Measurements from ENCODE around the gene RPTOR.

Gene RPTOR

DNA sequence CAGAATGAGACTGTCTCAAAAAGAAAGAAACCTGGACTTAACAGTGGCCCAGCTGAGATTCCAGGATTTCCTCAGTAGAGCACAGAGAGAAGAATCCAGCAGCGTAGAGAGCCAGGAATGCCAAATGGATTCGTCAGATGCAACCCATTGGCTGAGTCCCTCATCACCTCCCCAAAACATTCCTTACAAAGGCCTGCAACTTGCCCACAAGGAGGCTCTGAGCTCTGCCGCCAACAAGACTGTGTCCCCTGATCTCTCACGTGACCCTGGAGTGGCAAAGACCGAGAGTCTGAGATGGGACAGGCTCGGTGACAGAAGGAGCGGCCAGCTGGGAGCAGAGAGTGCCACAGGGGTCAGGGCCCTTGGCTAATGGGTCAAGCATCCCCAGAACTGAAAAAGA lies 440.1 kb downstream of the RPTOR start:
- no peak for DNase-seq
- intact Hi-C loops (cut with DNase I): no loop called here

GRCh38 chr17:80986046-80986445 lies 441.4 kb downstream of the RPTOR start:
- peak in 1 of 10 donors; percentile 43 for DNase-seq
- intact Hi-C loops (cut with DNase I): no loop called here

- peak in 1 of 10 donors; percentile 87 for DNase-seq
These were observed 442.3 kb downstream of the RPTOR start for GRCh38 chr17:80986816-80987475.

DNA sequence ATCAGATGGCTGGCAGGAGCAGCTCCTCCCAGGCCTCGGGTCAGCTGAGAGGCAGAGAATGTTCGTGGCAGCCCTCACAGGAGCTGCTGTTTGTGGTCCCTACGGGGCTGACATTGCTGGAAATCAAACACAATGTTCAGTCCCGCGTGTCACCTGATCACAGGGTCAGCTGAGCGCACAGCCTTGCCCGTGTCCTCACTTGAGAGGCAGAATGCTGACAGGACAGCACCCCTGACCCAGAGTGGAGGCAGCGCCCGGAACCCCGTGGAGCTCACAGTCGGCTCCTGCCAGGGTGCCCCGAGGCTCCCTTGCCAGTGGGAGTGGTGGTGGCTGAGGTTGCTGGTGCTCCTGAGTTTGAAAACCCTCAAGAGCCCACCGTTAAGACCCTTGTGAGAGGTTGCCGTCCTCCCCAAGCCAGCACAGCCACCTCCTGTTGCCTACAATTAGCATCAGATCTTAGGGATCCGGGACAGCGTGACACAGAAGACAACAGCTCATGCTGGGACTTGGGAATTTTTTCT lies 443.4 kb downstream of the RPTOR start:
- intact Hi-C loops (cut with DNase I): no loop called here
- peak in 3 of 10 donors; percentile 73 to 86 (median 79) for DNase-seq

More at GRCh38 chr17:80986816-80987475, 442.3 kb downstream of the RPTOR start:
- intact Hi-C loops (cut with DNase I): no loop called here

DNA sequence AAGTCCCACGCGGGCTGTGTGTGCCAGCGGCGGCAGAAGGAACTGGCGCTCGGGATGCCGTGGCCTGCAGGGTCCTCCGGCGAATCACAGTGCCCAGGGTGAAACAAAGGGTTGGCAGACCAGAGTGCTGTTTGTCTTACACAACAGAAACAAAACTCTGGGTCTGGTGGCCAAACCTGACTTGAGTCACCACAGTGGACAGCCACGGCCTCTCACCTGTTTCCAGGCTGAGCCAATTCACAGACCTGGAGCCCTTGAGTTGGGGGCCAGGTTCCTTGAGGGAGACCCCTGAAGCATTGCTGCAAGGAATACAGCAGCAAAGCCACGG lies 444.9 kb downstream of the RPTOR start:
- intact Hi-C loops (cut with DNase I): loop anchor here (1.0 kb wide), 2 partner anchors 108 to 112 kb away; no protein-coding TSS in a partner anchor
- no peak for DNase-seq

DNA sequence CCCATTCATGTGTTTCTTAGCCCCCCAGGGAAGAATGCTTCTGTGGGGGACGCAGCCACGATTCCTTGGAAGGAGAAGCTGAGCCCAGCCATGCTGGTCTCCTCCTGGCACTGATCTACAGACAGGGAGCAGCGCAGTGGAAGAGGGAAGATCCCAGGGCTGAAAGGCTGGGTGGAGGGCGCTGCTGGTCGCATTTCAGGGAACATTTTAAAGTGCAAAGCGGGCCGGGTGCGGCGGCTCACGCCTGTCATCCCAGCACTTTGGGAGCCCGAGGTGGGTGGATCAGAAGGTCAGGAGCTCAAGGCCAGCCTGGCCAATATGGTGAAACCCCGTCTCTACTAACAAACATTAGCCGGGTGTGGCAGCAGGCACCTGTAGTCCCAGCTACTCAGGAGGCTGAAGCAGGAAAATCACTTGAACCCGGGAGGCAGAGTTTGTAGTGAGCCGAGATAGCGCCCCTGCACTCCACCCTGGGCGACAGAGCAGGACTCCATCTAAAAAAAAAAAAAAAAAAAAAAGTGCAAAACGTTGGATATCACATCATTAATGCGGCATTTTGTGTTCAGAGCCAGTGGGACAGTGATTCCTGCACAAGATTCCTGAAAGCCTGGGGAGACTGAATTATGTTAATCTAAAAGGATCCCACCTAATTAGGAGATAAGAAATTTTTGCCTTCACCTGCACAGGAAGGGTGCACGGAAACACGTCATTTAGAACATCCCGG lies 446.4 kb downstream of the RPTOR start:
- peak in 2 of 10 donors; percentile 49 to 69 for DNase-seq
- intact Hi-C loops (cut with DNase I): no loop called here

GRCh38 chr17:80991645-80992076 lies 447.0 kb downstream of the RPTOR start, which contains the start of gene CHMP6:
Gene CHMP6 (plus strand): TSS chr17:80991841. CDS start chr17:80991919, 78 bp downstream.
- intact Hi-C loops (cut with DNase I): no loop called here
- peak in 9 of 10 donors; percentile 44 to 95 (median 71) for DNase-seq

DNA sequence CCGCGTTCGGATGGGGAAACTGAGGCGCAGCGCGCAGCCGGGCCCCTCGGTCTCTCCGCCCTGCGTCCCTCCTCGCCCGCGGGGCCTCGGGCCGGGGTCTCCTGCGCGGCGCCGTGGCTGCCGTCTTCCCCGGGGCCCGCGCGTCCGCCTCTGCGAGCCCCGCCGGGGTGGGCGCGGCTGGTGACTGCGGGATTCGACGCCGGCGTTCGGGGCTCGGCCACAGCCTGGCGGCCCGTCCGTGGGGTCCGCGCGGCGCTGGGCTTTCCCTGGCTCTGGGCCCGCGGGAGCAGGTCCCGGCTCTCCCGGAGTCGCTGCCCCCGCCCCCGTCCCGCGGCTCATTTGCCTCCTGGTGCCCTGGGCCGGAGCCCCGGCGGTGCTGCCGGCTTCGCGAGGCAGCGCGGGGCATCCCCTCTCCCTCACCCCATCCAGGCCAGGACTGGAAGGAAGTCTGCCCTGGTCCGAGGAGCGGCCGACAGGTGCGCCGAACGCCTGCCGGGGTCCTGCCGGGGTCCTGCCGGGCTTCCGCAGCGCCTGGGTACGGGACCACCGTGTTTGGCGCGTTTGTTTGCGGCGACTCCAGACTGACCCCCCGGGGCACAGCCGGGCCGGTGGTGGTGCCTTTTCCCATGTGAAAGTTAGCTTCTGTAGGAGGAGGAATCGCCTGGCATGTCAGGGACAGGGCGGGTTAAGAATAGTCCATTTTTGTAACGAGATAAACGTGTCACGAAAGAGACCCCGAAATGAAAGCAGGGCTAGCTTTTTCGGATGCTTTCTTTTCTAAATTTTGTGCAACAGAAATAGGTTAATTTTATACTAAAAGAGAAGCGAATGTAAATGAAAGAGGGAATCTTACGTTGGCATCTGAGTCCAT lies 447.7 kb downstream of the RPTOR start:
- intact Hi-C loops (cut with DNase I): no loop called here
- DNase-seq: peak in 2 of 10 donors; percentile 62 to 89

- intact Hi-C loops (cut with DNase I): no loop called here
These were observed 448.4 kb downstream of the RPTOR start for GRCh38 chr17:80992948-80993624.

GRCh38 chr17:80995131-80995530 lies 450.5 kb downstream of the RPTOR start:
- peak in 2 of 10 donors; percentile 42 to 75 for DNase-seq
- intact Hi-C loops (cut with DNase I): no loop called here

More at GRCh38 chr17:80992948-80993624, 448.4 kb downstream of the RPTOR start:
- peak in 2 of 10 donors; percentile 59 to 63 for DNase-seq

GRCh38 chr17:80996422-80997305 lies 452.0 kb downstream of the RPTOR start:
- DNase-seq: peak in 2 of 10 donors; percentile 52 to 76
- intact Hi-C loops (cut with DNase I): no loop called here

- intact Hi-C loops (cut with DNase I): no loop called here
These were observed 452.9 kb downstream of the RPTOR start for GRCh38 chr17:80997424-80998117.

GRCh38 chr17:80998118-80998747 lies 453.6 kb downstream of the RPTOR start:
- DNase-seq: peak in 2 of 10 donors; percentile 35 to 76
- intact Hi-C loops (cut with DNase I): no loop called here

More at GRCh38 chr17:80997424-80998117, 452.9 kb downstream of the RPTOR start:
- DNase-seq: peak in 2 of 10 donors; percentile 55 to 61

DNA sequence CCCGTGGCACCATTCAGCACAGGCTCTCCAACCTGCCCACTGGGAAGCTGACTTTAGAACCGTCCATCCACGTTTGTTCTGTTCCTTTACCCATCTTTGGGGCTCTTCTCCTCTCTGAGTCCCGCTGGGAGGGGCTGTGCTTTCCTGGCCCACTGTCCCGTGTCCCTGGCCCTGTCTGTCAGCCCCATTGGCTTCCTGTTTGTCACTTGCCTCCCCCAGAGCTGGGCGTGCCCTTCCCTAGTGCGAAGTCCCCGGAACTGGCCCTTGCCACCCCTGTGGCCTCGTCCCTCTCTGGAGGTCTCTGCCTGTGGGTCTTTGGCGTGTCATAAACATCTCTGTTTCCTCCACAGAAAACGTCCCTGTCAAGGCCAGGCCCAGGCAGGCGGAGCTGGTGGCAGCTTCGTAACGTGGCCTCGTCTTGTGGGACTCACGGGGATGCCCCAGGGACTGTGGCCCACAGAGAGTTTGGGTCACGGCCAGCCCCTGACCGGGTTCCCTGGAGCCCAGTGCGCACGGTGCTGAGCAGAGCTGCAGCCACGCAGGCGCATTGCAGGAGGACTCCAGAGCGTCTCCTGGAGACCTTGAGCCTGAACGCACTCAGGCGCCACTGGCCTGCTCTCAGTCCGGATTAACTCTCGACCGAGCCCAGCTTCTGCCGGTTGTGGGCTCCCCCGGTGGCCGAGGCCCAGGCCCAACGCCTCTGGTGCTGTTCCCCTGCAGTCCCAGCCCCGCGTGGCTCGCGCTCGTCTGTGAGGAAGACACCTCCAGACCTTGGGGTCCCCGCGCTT lies 454.3 kb downstream of the RPTOR start:
- intact Hi-C loops (cut with DNase I): no loop called here
- peak in 2 of 10 donors; percentile 48 to 85 for DNase-seq

- peak in 1 of 10 donors; percentile 80 for DNase-seq
- intact Hi-C loops (cut with DNase I): no loop called here
These were observed 455.1 kb downstream of the RPTOR start for GRCh38 chr17:80999536-81000333.

GRCh38 chr17:81000334-81000630 lies 455.6 kb downstream of the RPTOR start:
- DNase-seq: peak in 1 of 10 donors; percentile 62
- intact Hi-C loops (cut with DNase I): no loop called here

Data from posterior cingulate gyrus (tissue), 11 donors.